ENCODE results near the gene SPRED1.

SPRED1 gene

GRCh38 chr15:38208206-38208605 lies 44.4 kb upstream of the SPRED1 start:
- Histone ChIP-seq H4K20me1 (ENCODE audit: control insufficient read depth, insufficient read depth, low read depth, low read length) (no peaks in the 10 kb centered on the region), H3K27me3 (ENCODE audit: control insufficient read depth, low read length) (peaks cover 7% of the 10 kb centered on the region; the same call in 1 of the 2 replicates), H3K4me1 (ENCODE audit: control insufficient read depth, low read length) (no peaks in the 10 kb centered on the region), H3K4me2 (ENCODE audit: low read length) (no peak overlapping the region), H3K36me3 (ENCODE audit: control insufficient read depth, low read length) (no peaks in the 10 kb centered on the region), H3K79me2 (ENCODE audit: control insufficient read depth, low read length) (no peaks in the 10 kb centered on the region), H3K9me2 (replicated peaks; ENCODE audit: control insufficient read depth, low read length) (no peaks in the 10 kb centered on the region), H3K9me3 (ENCODE audit: control insufficient read depth, insufficient read depth, low read length) (no peaks in the 10 kb centered on the region), H3K4me3 (ENCODE audit: low read length) (no peak overlapping the region), H3K27ac (ENCODE audit: low read depth, low read length) (no peak overlapping the region), H3F3A (ENCODE audit: control insufficient read depth, insufficient read depth) (no peaks in the 10 kb centered on the region)
- no peak for TF ChIP-seq CTCF (IDR thresholded peaks at IDR 0.05; ENCODE audit: low read depth, low read length, poor library complexity, severe bottlenecking)
- TF ChIP-seq EZH2phosphoT487 (IDR thresholded peaks at IDR 0.05; ENCODE audit: borderline replicate concordance, low read length) = no peak

- H3F3A ChIP-seq (ENCODE audit: control insufficient read depth, insufficient read depth) = no peaks in the 10 kb centered on the region
- H3K4me3 ChIP-seq (ENCODE audit: low read length) = no peak overlapping the region
- H3K79me2 ChIP-seq (ENCODE audit: control insufficient read depth, low read length) = no peaks in the 10 kb centered on the region
- no peak for TF ChIP-seq EZH2phosphoT487 (IDR thresholded peaks at IDR 0.05; ENCODE audit: borderline replicate concordance, low read length)
- TF ChIP-seq CTCF (IDR thresholded peaks at IDR 0.05; ENCODE audit: low read depth, low read length, poor library complexity, severe bottlenecking) = no peak
- H3K9me2 ChIP-seq (replicated peaks; ENCODE audit: control insufficient read depth, low read length) = no peaks in the 10 kb centered on the region
- H3K27me3 ChIP-seq (ENCODE audit: control insufficient read depth, low read length) = peaks cover 7% of the 10 kb centered on the region; the same call in 1 of the 2 replicates
- no peaks in the 10 kb centered on the region for H3K36me3 ChIP-seq (ENCODE audit: control insufficient read depth, low read length)
- H3K9me3 ChIP-seq (ENCODE audit: control insufficient read depth, insufficient read depth, low read length) = no peaks in the 10 kb centered on the region
- no peak overlapping the region for H3K27ac ChIP-seq (ENCODE audit: low read depth, low read length)
- H4K20me1 ChIP-seq (ENCODE audit: control insufficient read depth, insufficient read depth, low read depth, low read length) = no peaks in the 10 kb centered on the region
- H3K4me1 ChIP-seq (ENCODE audit: control insufficient read depth, low read length) = no peaks in the 10 kb centered on the region
- no peak overlapping the region for H3K4me2 ChIP-seq (ENCODE audit: low read length)
Measured at GRCh38 chr15:38208779-38209178, 43.9 kb upstream of the SPRED1 start.

- H3K79me2 ChIP-seq (ENCODE audit: control insufficient read depth, low read length) = no peaks in the 10 kb centered on the region
Measured at GRCh38 chr15:38211249-38211648, 41.4 kb upstream of the SPRED1 start.

More at GRCh38 chr15:38211249-38211648, 41.4 kb upstream of the SPRED1 start:
- Histone ChIP-seq H3K4me3 (ENCODE audit: low read length) (no peak overlapping the region), H3K27me3 (ENCODE audit: control insufficient read depth, low read length) (peaks cover 7% of the 10 kb centered on the region; the same call in 1 of the 2 replicates), H3K9me2 (replicated peaks; ENCODE audit: control insufficient read depth, low read length) (no peaks in the 10 kb centered on the region), H3K4me2 (ENCODE audit: low read length) (no peak overlapping the region), H4K20me1 (ENCODE audit: control insufficient read depth, insufficient read depth, low read depth, low read length) (no peaks in the 10 kb centered on the region), H3K9me3 (ENCODE audit: control insufficient read depth, insufficient read depth, low read length) (no peaks in the 10 kb centered on the region), H3K4me1 (ENCODE audit: control insufficient read depth, low read length) (no peaks in the 10 kb centered on the region), H3K36me3 (ENCODE audit: control insufficient read depth, low read length) (no peaks in the 10 kb centered on the region), H3F3A (ENCODE audit: control insufficient read depth, insufficient read depth) (no peaks in the 10 kb centered on the region), H3K27ac (ENCODE audit: low read depth, low read length) (no peak overlapping the region)
- TF ChIP-seq EZH2phosphoT487 (IDR thresholded peaks at IDR 0.05; ENCODE audit: borderline replicate concordance, low read length) = no peak
- TF ChIP-seq CTCF (IDR thresholded peaks at IDR 0.05; ENCODE audit: low read depth, low read length, poor library complexity, severe bottlenecking) = no peak
